IMR-90 (cell line): ENCODE results near the gene KY. TPM values are rescaled to one million over a fixed set of nuclear protein-coding genes. Genes with fewer than 3 reads are reported as not detected.

Experiments used
- ATAC-seq: fragments of 200-7000 bp; cut with Tn5 transposase; 2 replicates; pipeline ENCODE4 v1.9.1; 2020; ENCODE audit warnings: low read depth, mild to moderate bottlenecking, moderate library complexity
- BruUV-seq: library from RNA; stranded (reverse); fragments of 400-500 nt; replicated peaks from 2 replicates; lab custom pipeline; 2021; lab: Mats Ljungman, UMichigan
- CTCF ChIA-PET: fragments of 300-600 bp; formaldehyde crosslinking; extraction: SDS; loops from one replicate; lab custom pipeline; 2021; ENCODE audit warnings: antibody characterized with exemption; lab: Yijun Ruan, JAX
- POLR2A ChIA-PET: fragments of 300-600 bp; sonication (Branson Sonifier 250); formaldehyde crosslinking; loops from one replicate; lab custom pipeline; 2022; ENCODE audit warnings: antibody characterized with exemption; ENCODE audit not compliant: unreplicated experiment; lab: Charles Lee
- DNase-seq: peaks from one replicate; pipeline ENCODE4 v3.0.0; 2013
- H2AFZ ChIP-seq: replicated peaks from 2 replicates; pipeline ENCODE3; 2013; ENCODE audit warnings: low read length, mild to moderate bottlenecking; ENCODE audit not compliant: poor library complexity
- H2AK5ac ChIP-seq: 2 replicates; pipeline ENCODE4 v1.6.1; 2013; ENCODE audit warnings: low read depth, low read length, inconsistent platforms
- H2AK9ac ChIP-seq: replicated peaks from 2 replicates; pipeline ENCODE3; 2013; ENCODE audit warnings: mild to moderate bottlenecking, low read depth, low read length, moderate library complexity; ENCODE audit not compliant: poor library complexity
- H2BK120ac ChIP-seq: 2 replicates; pipeline ENCODE4 v1.6.1; 2013; ENCODE audit warnings: low read depth, low read length, inconsistent platforms
- H2BK15ac ChIP-seq: 3 replicates; pipeline ENCODE4 v1.6.1; 2013; ENCODE audit warnings: low read depth, low read length, inconsistent platforms
- H2BK20ac ChIP-seq: 2 replicates; pipeline ENCODE4 v1.6.1; 2013; ENCODE audit warnings: low read depth, mild to moderate bottlenecking, inconsistent platforms, low read length, moderate library complexity
- H2BK5ac ChIP-seq: 2 replicates; pipeline ENCODE4 v1.6.1; 2013; ENCODE audit warnings: mild to moderate bottlenecking, low read depth, low read length, inconsistent platforms; ENCODE audit not compliant: poor library complexity, severe bottlenecking
- H3K14ac ChIP-seq: replicated peaks from 2 replicates; pipeline ENCODE4 v1.6.1; 2013; ENCODE audit warnings: low read depth, low read length, inconsistent platforms
- H3K18ac ChIP-seq: 2 replicates; pipeline ENCODE4 v1.6.1; 2013; ENCODE audit warnings: low read depth, low read length, control low read depth
- H3K23ac ChIP-seq: 2 replicates; pipeline ENCODE4 v1.6.1; 2013; ENCODE audit warnings: low read depth, low read length, inconsistent platforms
- H3K27ac ChIP-seq: 2 replicates; pipeline ENCODE4 v1.5.1; 2013; ENCODE audit warnings: mild to moderate bottlenecking, control low read depth, low read length; ENCODE audit not compliant: insufficient read depth
- H3K27me3 ChIP-seq: 2 replicates; pipeline ENCODE4 v1.6.1; 2013; ENCODE audit warnings: low read length; ENCODE audit not compliant: control insufficient read depth, insufficient read depth
- H3K36me3 ChIP-seq: 2 replicates; pipeline ENCODE4 v1.6.1; 2013; ENCODE audit warnings: low read length, mixed read lengths; ENCODE audit not compliant: control insufficient read depth, insufficient read depth
- H3K4ac ChIP-seq: 2 replicates; pipeline ENCODE4 v1.6.1; 2013; ENCODE audit warnings: low read depth, low read length, inconsistent platforms
- H3K4me1 ChIP-seq: 2 replicates; pipeline ENCODE4 v1.6.1; 2013; ENCODE audit warnings: low read length, mixed read lengths; ENCODE audit not compliant: control insufficient read depth, insufficient read depth
- H3K4me2 ChIP-seq: 2 replicates; pipeline ENCODE4 v1.6.1; 2013; ENCODE audit warnings: low read depth, mild to moderate bottlenecking, control low read depth, low read length, moderate library complexity
- H3K4me3 ChIP-seq: 2 replicates; pipeline ENCODE4 v1.5.1; 2013; ENCODE audit warnings: low read depth, mild to moderate bottlenecking, control low read depth, low read length, moderate library complexity; ENCODE audit not compliant: insufficient read depth
- H3K56ac ChIP-seq: 2 replicates; pipeline ENCODE4 v1.6.1; 2013; ENCODE audit warnings: low read length, inconsistent platforms; ENCODE audit not compliant: insufficient read depth; ENCODE audit errors: extremely low read depth
- H3K79me1 ChIP-seq, 2 experiments: 2 replicates each; pipeline ENCODE4 v1.6.1; 2013; ENCODE audit warnings: low read length in 2 of 2, inconsistent platforms in 1 of 2, low read depth in 1 of 2
- H3K9ac ChIP-seq: 2 replicates; pipeline ENCODE4 v1.6.1; 2013; ENCODE audit warnings: low read depth, low read length, control low read depth
- H3K9me1 ChIP-seq: 2 replicates; pipeline ENCODE4 v1.6.1; 2013; ENCODE audit warnings: low read length, inconsistent platforms; ENCODE audit not compliant: insufficient read depth
- H3K9me3 ChIP-seq: 2 replicates; pipeline ENCODE4 v1.6.1; 2013; ENCODE audit warnings: low read length; ENCODE audit not compliant: control insufficient read depth, insufficient read depth
- H4K20me1 ChIP-seq: 2 replicates; pipeline ENCODE4 v1.6.1; 2013; ENCODE audit warnings: low read length, inconsistent platforms; ENCODE audit not compliant: insufficient read depth
- H4K5ac ChIP-seq: 2 replicates; pipeline ENCODE4 v1.6.1; 2013; ENCODE audit warnings: mild to moderate bottlenecking, low read depth, low read length, control low read depth
- H4K8ac ChIP-seq, 2 experiments: 2 replicates each; pipeline ENCODE4 v1.6.1; 2013; ENCODE audit warnings: low read depth in 2 of 2, low read length in 2 of 2, control low read depth in 1 of 2, inconsistent platforms in 1 of 2
- H4K91ac ChIP-seq: 2 replicates; pipeline ENCODE4 v1.6.1; 2013; ENCODE audit warnings: low read depth, low read length, inconsistent platforms; ENCODE audit not compliant: insufficient read depth
- BHLHE40 ChIP-seq: fragments of 150-350 bp; IDR thresholded peaks from 2 replicates; pipeline ENCODE4 v1.6.1; 2016; ENCODE audit warnings: mild to moderate bottlenecking, low read depth, low read length
- CEBPB ChIP-seq: IDR thresholded peaks from 2 replicates; pipeline ENCODE4 v1.6.1; 2012; ENCODE audit warnings: low read depth, low read length, improper control_type of control experiment
- CHD1 ChIP-seq: IDR thresholded peaks from 2 replicates; pipeline ENCODE4 v1.6.1; 2012; ENCODE audit warnings: low read depth, low read length, improper control_type of control experiment
- FOS ChIP-seq: fragments of 150-350 bp; IDR thresholded peaks from 2 replicates; pipeline ENCODE4 v1.6.1; 2016; ENCODE audit warnings: low read depth, low read length
- RAD21 ChIP-seq: IDR thresholded peaks from 2 replicates; pipeline ENCODE4 v1.6.1; 2012; ENCODE audit warnings: low read length, improper control_type of control experiment
- RCOR1 ChIP-seq: IDR thresholded peaks from 2 replicates; pipeline ENCODE4 v1.6.1; 2012; ENCODE audit warnings: mild to moderate bottlenecking, low read length, improper control_type of control experiment; ENCODE audit not compliant: insufficient replicate concordance
- SMC3 ChIP-seq: fragments of 150-350 bp; IDR thresholded peaks from 2 replicates; pipeline ENCODE4 v1.6.1; 2016; ENCODE audit warnings: low read depth, mild to moderate bottlenecking, antibody characterized with exemption, low read length, moderate library complexity
- WGBS, 2 experiments: methylation state at CpG; one replicate each; pipeline versions ENCODE4 v1.1.5 to v1.1.7; 2013; ENCODE audit warnings: missing lambda C conversion rate in 2 of 2; ENCODE audit not compliant: insufficient read length in 1 of 2; ENCODE audit errors: extremely low coverage in 2 of 2; 5-methylcytosine and 5-hydroxymethylcytosine counted together
- dilution Hi-C: fragments of 300-500 bp; cut with HindIII; formaldehyde crosslinking; loops from one replicate; pipeline ENCODE4 v1.14.3; 2018; ENCODE audit warnings: low sequenced_read_pairs; ENCODE audit not compliant: unreplicated experiment
- in situ Hi-C: fragments of 300-500 bp; cut with MboI; formaldehyde crosslinking; loops from 3 replicates; pipeline ENCODE4 v1.14.3; 2019; ENCODE audit warnings: low sequenced_read_pairs, inconsistent platforms, mixed read lengths
- intact Hi-C: fragments of 100-400 bp; cut with micrococcal nuclease; formaldehyde crosslinking; loops from 2 replicates; pipeline ENCODE4 v1.10.0; 2022
- polyA plus RNA-seq, 3 experiments: library from polyadenylated mRNA; depleted of rRNA; stranded (reverse); fragments of >200 nt; gene quantifications; 2 replicates each; pipeline ENCODE4 v1.2.3, GENCODE V29; 2012; ENCODE audit warnings: low replicate concordance in 1 of 3
- total RNA-seq: library from RNA; depleted of rRNA; stranded (reverse); fragments of >200 nt; gene quantifications from 2 replicates; pipeline ENCODE4 v1.2.3, GENCODE V29; 2012

KY gene
- total and polyA plus RNA-seq, 2 of the 4 experiments (the other 2 are of a cell fraction): under 0.01 to 0.09 TPM

GRCh38 chr3:134562055-134562454, 88.8 kb downstream of the KY start:
- H3K79me1 ChIP-seq: no peaks in the 10 kb centered on the region
- no peak overlapping the region for H4K8ac ChIP-seq
- H3K36me3 ChIP-seq: peaks cover 12% of the 10 kb centered on the region
- H3K4me3 ChIP-seq: no peak overlapping the region
- WGBS, 2 experiments: 94% methylated on average over 4 of the region's 4 CpGs; no CpG with 5 or more reads in 1 of the 2 experiments
- no peak overlapping the region for H4K91ac ChIP-seq
- H3K14ac ChIP-seq: no peak overlapping the region
- intact Hi-C loops: no loop called here
- dilution Hi-C loops: no loop called here
- BruUV-seq: no TSS peak
- CTCF ChIA-PET: no interaction called here
- no peak overlapping the region for H2BK5ac ChIP-seq
- H3K4me2 ChIP-seq: no peak overlapping the region
- in situ Hi-C loops: no loop called here
- TF ChIP-seq BHLHE40 (no peak), CHD1 (no peak), FOS (no peak), RAD21 (no peak), RCOR1 (no peak), CEBPB (no peak), SMC3 (no peak)
- H3K23ac ChIP-seq: no peak overlapping the region
- no peak overlapping the region for H3K18ac ChIP-seq
- no peak overlapping the region for H2AK5ac ChIP-seq
- peaks cover 7% of the 10 kb centered on the region; the same call in 1 of the 2 replicates for H3K9me1 ChIP-seq
- H2BK20ac ChIP-seq: no peak overlapping the region
- no peak overlapping the region for H2BK120ac ChIP-seq
- no peak overlapping the region for H2AK9ac ChIP-seq
- no peak overlapping the region for H3K4ac ChIP-seq
- DNase-seq (no peak), ATAC-seq (no peak)
- H4K20me1 ChIP-seq: no peaks in the 10 kb centered on the region
- no peak overlapping the region for H2AFZ ChIP-seq
- no peak overlapping the region for H4K5ac ChIP-seq
- H3K27me3 ChIP-seq: no peaks in the 10 kb centered on the region
- no peak overlapping the region for H3K56ac ChIP-seq
- no peak overlapping the region for H2BK15ac ChIP-seq
- no peak overlapping the region for H3K9ac ChIP-seq
- H3K9me3 ChIP-seq: no peaks in the 10 kb centered on the region
- H3K4me1 ChIP-seq: no peaks in the 10 kb centered on the region
- H3K27ac ChIP-seq: no peak overlapping the region
- POLR2A ChIA-PET: no interaction called here
